ENCODE data around the gene SLC66A1. TPM values are rescaled to one million over a fixed set of nuclear protein-coding genes. Genes with fewer than 3 reads are reported as not detected.
A peak's percentile ranks its signal among the peaks of the same experiment; 100 is the strongest.

SLC66A1 gene
- polyA plus RNA-seq, 2 of the 4 experiments (the other 2 are of a cell fraction): 5.6 to 12.6 TPM

- TF ChIP-seq E2F6 (IDR thresholded peaks at IDR 0.05; ENCODE audit: borderline replicate concordance, low read depth): no peak
- TF ChIP-seq ZFP36 (IDR thresholded peaks at IDR 0.05; ENCODE audit: borderline replicate concordance, partially characterized antibody): peak; percentile 63
- CTCF ChIA-PET: interaction anchor here (1.2 to 1.5 kb wide), 3 partner anchors 10 to 25 kb away, joined by 3 to 6 read pairs (median 3); no protein-coding TSS in a partner anchor
- ATAC-seq (no peak), DNase-seq (ENCODE audit: low read depth in 1 of 2, low spot score in 1 of 2) (no peak), FAIRE-seq (no peak)
- Histone ChIP-seq H3K4me1 (no peaks in the 10 kb centered on the region), H3K4me3 (no peak overlapping the region), H3K4me2 (no peak overlapping the region), H3K9me3 (no peaks in the 10 kb centered on the region), H3K27ac (no peak overlapping the region)
- 94% methylated on average over 5 of the region's 5 CpGs for WGBS (ENCODE audit: missing lambda C conversion rate)
- POLR2A ChIA-PET: no interaction called here
Measured at GRCh38 chr1:19329611-19330010, 17.5 kb downstream of the SLC66A1 start.

- TF ChIP-seq FOSB (CRISPR knock-in tag; IDR thresholded peaks at IDR 0.05) (no peak), ZFP36 (IDR thresholded peaks at IDR 0.05; ENCODE audit: borderline replicate concordance, partially characterized antibody) (peak; percentile 75)
- TF ChIP-seq, protein P1, sequence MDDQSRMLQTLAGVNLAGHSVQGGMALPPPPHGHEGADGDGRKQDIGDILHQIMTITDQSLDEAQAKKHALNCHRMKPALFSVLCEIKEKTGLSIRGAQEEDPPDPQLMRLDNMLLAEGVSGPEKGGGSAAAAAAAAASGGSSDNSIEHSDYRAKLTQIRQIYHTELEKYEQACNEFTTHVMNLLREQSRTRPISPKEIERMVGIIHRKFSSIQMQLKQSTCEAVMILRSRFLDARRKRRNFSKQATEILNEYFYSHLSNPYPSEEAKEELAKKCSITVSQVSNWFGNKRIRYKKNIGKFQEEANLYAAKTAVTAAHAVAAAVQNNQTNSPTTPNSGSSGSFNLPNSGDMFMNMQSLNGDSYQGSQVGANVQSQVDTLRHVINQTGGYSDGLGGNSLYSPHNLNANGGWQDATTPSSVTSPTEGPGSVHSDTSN (IDR thresholded peaks at IDR 0.05): no peak
- 89% methylated on average over 7 of the region's 14 CpGs for WGBS (ENCODE audit: missing lambda C conversion rate)
Measured at GRCh38 chr1:19330449-19331135, 18.5 kb downstream of the SLC66A1 start.

GRCh38 chr1:19331262-19331878, 19.2 kb downstream of the SLC66A1 start:
- FAIRE-seq: no peak
- Histone ChIP-seq H3K4me3 (no peak overlapping the region), H3K4me1 (no peaks in the 10 kb centered on the region), H3K27ac (no peak overlapping the region), H3K9me3 (no peaks in the 10 kb centered on the region), H3K4me2 (no peak overlapping the region)
- 95% methylated on average over 5 of the region's 13 CpGs for WGBS (ENCODE audit: missing lambda C conversion rate)
- CTCF ChIA-PET: interaction anchor here (0.8 to 1.3 kb wide), 4 partner anchors 10 to 319 kb away, joined by 3 to 6 read pairs (median 4); no protein-coding TSS in a partner anchor
- POLR2A ChIA-PET: no interaction called here
- TF ChIP-seq EP300 (IDR thresholded peaks at IDR 0.05) (no peak), ZFP36 (IDR thresholded peaks at IDR 0.05; ENCODE audit: borderline replicate concordance, partially characterized antibody) (no peak), ZNF302 (CRISPR knock-in tag; IDR thresholded peaks at IDR 0.05) (no peak), EHF (CRISPR knock-in tag; IDR thresholded peaks at IDR 0.05) (no peak), E2F6 (IDR thresholded peaks at IDR 0.05; ENCODE audit: borderline replicate concordance, low read depth) (no peak), PHF8 (IDR thresholded peaks at IDR 0.05; ENCODE audit: borderline replicate concordance, low read depth) (no peak), FOSL2 (IDR thresholded peaks at IDR 0.05) (no peak), FOSL2 (CRISPR knock-in tag; IDR thresholded peaks at IDR 0.05) (no peak), RFX5 (IDR thresholded peaks at IDR 0.05) (no peak), BCL3 (IDR thresholded peaks at IDR 0.05) (no peak), CHD4 (IDR thresholded peaks at IDR 0.05; ENCODE audit: borderline replicate concordance) (no peak), MAFK (IDR thresholded peaks at IDR 0.05; ENCODE audit: partially characterized antibody) (no peak), ESRRA (IDR thresholded peaks at IDR 0.05; ENCODE audit: borderline replicate concordance, low read length) (no peak), SMC3 (IDR thresholded peaks at IDR 0.05) (no peak)
- TF ChIP-seq, protein P2, sequence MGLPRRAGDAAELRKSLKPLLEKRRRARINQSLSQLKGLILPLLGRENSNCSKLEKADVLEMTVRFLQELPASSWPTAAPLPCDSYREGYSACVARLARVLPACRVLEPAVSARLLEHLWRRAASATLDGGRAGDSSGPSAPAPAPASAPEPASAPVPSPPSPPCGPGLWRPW (IDR thresholded peaks at IDR 0.05): no peak
- TF ChIP-seq, protein P3, sequence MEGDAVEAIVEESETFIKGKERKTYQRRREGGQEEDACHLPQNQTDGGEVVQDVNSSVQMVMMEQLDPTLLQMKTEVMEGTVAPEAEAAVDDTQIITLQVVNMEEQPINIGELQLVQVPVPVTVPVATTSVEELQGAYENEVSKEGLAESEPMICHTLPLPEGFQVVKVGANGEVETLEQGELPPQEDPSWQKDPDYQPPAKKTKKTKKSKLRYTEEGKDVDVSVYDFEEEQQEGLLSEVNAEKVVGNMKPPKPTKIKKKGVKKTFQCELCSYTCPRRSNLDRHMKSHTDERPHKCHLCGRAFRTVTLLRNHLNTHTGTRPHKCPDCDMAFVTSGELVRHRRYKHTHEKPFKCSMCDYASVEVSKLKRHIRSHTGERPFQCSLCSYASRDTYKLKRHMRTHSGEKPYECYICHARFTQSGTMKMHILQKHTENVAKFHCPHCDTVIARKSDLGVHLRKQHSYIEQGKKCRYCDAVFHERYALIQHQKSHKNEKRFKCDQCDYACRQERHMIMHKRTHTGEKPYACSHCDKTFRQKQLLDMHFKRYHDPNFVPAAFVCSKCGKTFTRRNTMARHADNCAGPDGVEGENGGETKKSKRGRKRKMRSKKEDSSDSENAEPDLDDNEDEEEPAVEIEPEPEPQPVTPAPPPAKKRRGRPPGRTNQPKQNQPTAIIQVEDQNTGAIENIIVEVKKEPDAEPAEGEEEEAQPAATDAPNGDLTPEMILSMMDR (IDR thresholded peaks at IDR 0.05): no peak
- ATAC-seq: no peak
- DNase-seq (ENCODE audit: low read depth in 1 of 2, low spot score in 1 of 2): no peak

More at GRCh38 chr1:19330449-19331135, 18.5 kb downstream of the SLC66A1 start:
- POLR2A ChIA-PET: interaction anchor here (0.6 kb wide), 1 partner anchor 66 kb away, joined by 7 read pairs; no protein-coding TSS in a partner anchor
- FAIRE-seq (no peak), ATAC-seq (no peak), DNase-seq (ENCODE audit: low read depth in 1 of 2, low spot score in 1 of 2) (no peak)
- H3K4me2 ChIP-seq: no peak overlapping the region
- H3K9me3 ChIP-seq: no peaks in the 10 kb centered on the region
- H3K27ac ChIP-seq: no peak overlapping the region
- no peak overlapping the region for H3K4me3 ChIP-seq
- CTCF ChIA-PET: interaction anchor here (1.2 to 1.5 kb wide), 4 partner anchors 9 to 320 kb away, joined by 3 to 6 read pairs (median 4); no protein-coding TSS in a partner anchor
- H3K4me1 ChIP-seq: no peaks in the 10 kb centered on the region

Measured in A549 (cell line).